ENCODE data around the gene COL26A1.
A peak's percentile ranks its signal among the peaks of the same experiment; 100 is the strongest.
"Not testable (repeated sequence)": the region's sequence is repeated elsewhere in the genome, so short reads cannot be mapped to it uniquely, and the experiment has no call there.

COL26A1 gene

DNA sequence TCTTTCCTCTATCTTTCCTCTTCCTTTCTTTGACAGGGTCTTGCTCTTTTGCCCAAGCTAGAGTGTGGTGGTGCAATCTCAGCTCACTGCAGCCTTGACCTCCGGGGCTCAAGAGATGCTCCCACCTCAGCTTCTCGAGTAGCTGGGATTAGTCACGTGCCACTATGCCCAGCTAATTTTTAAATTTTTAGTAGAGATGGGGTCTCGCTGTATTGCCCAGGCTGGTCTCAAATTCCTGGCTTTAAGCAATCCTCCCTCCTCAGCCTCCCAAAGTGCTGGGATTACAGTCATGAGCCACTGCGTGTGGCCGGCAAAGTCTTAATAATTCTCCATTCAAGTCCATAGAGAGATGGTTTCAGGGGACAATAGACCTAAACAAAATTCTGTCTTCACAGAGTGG lies 40.2 kb downstream of the COL26A1 start:
- DNase-seq = no peak

DNA sequence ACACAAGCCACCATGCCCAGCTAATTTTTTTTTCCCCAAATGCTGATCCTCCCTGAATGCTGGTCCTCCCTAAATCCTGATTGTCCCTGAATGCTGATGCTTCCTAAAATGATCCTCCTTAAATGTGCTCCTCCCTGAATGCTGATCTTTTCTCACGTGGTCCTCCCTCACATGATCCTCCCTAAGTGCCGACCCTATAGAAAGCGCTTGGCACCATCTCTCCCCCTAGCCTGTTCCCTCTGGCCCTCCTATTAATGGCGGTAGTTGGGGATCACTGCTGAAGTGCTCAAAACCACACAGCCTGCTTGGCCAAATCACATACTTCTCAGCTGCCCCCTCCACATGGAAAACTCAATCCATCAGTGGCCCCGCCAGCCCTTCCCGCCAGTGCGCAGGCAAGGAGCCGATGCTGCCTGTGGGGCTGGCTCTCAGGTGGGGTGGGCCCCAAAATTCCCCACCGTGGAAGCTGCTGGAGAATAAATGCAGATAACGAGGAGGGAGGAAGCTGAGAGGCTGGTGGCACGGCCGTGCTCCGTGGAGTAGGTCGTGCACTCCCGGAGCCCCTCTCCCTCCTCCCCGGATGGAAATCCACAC lies 42.9 kb downstream of the COL26A1 start:
- DNase-seq = no peak

DNA sequence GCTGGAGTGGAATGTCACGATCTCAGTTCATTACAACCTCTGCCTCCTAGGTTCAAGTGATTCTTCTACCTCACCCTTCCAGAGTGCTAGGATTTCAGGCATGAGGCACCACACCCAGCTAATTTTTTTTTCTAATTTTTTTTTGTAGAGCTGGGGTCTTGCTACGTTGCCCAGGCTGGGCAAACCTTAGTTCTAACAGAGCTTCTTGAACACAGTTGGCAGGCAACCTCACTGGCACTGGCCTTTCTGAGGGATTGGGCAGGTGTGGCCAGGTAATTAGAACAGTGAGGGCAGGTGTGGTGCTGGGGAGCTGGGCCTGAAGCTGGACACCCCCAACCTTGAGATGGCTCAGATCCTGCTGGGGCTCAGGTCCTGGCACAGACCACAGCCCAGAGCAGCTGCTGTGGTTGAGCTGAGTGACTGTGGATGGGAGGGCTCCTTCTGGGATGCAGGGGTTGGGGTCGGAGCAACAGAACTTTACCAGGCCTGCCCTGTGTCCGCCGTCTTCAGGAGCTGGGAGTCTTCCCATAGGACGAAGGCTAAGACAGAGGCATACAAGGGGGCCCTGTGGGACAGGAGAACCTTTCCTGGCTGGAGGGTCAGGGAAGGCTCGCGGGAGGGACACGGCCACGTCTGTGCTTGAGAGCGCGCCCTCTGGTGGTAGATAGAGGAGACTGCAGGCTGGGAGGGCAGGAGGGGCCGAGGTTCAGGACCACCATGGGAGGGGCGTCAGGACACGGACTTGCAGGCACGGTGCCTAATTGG lies 48.2 kb downstream of the COL26A1 start:
- peak; percentile 73 for DNase-seq

DNA sequence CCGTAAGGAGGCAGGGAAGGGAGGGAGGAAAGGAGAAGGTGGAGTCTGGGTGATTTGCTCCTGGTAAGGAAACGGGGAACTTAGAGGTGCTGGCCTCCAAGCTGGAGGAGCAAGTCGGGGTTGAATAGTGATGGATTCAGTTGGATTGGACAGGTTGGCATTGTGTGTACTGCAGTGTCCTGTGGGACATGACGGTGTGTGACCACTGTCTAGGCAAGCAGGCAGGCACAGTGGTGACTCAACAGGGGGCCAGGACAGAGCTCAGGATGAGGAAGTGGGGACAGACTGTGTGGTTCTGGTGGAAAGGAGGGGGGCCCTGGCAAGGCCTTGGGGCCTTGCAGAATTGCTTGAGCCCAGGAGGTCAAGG lies 48.8 kb downstream of the COL26A1 start:
- no peak for DNase-seq

DNA sequence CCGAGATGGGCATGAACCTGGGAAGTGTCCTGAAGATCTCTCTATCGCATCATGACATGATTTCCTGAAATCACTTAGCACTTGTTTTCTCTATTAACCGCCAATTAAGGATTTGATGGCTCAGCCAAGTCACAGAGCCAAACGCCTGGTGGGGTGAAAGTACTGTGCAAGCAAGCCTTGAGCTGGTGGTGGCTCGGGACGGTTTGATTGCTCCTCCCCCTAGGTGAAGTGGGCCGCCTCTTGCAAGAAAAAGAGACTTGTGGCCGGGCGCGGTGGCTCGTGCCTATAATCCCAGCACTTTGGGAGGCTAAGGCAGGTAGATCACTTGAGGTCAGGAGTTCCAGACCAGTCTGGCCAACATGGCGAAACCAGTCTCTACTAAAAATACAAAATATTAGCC lies 50.3 kb downstream of the COL26A1 start:
- DNase-seq = no peak

DNA sequence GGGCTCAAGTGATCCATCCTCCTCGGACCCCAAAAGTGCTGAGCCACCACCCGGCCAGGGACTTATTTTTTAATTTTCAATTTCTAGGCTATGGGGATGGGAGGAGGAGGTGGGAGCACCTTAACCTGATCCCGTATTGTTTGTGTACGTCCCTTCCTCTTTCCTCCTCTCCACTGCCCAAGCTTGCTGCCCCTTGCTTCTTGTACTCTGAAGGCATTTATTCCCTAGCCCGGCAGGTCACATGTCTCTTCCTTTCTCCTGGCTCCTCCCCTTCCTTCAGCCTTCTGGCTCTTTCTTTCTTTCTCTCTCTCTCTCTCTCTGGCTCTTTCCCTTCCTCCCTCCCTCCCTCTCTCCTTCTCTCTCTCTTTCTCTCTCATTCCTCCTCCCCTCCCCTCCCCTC lies 56.0 kb downstream of the COL26A1 start:
- no peak for DNase-seq

DNA sequence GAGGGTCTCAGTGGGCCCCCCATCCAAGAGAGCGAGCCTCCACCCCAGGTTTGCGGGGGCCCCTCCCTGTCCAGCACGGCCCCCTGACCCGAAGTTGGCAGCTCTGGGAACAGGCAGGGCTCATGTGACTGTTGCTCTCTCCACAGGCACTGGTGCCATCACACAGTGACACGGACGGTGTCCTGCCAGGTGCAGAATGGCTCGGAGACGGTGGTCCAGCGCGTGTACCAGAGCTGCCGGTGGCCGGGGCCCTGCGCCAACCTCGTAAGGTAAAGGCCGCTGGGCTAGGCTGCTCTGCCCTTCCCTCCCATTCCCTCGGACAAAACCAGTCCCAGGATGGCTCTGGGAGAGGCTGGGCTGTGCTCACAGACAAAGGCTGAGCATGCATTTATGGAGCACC lies 57.2 kb downstream of the COL26A1 start:
- DNase-seq = no peak

DNA sequence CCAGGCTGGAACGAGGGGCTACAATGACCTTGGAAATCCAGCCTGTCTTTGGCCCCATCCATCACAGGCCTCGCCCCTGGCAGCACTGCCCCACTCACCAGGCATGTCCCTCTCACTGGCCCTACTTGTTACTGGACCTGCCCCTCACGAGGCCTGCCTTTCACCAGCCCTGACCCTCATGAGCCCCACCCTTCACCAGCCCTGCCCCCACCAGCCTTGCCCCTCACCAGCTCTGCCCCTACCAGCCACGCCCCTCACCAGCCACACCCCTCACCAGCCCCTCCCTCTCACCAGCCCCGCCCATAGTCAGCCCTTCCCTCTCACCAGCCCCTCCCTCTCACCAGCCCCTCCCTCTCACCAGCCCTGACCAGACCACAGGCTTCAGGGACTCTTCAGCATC lies 57.8 kb downstream of the COL26A1 start:
- peak; percentile 71 for DNase-seq

DNA sequence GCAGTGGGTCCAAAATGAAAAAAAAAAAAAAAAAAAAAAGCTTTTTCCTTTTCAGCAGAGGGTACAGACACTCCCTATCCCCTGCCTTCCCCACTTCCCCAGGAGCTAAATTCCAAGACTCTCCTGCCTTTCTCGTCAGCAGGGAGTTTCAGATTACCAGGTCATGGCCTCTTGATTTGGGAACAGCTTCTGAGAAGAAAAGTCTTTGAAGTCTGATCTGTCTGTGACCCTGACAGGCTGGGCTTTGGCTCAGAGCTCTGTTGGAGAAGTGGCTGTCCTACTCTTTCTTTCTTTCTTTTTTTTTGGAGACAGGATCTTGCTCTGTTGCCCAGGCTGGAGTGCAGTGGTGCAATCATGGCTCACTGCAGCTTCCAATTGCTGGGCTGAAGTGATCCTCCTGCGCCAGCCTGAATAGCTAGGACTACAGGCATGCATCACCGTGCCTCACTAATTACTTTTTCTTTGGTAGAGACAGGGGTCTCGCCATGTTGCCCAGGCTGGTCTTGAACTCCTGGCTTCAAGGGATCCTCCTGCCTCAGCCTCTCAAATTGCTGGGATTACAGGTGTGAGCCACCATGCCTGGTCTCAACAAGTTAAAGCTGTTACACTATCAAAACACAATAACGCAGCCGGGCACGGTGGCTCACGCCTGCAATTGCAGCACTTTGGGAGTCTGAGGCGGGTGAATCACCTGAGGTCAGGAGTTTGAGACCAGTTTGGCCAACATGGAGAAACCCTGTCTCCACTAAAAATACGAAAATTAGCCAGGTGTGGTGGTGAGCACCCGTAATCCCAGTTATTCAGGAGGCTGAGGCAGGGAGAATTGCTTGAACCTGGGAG lies 59.9 kb downstream of the COL26A1 start:
- no peak for DNase-seq

DNA sequence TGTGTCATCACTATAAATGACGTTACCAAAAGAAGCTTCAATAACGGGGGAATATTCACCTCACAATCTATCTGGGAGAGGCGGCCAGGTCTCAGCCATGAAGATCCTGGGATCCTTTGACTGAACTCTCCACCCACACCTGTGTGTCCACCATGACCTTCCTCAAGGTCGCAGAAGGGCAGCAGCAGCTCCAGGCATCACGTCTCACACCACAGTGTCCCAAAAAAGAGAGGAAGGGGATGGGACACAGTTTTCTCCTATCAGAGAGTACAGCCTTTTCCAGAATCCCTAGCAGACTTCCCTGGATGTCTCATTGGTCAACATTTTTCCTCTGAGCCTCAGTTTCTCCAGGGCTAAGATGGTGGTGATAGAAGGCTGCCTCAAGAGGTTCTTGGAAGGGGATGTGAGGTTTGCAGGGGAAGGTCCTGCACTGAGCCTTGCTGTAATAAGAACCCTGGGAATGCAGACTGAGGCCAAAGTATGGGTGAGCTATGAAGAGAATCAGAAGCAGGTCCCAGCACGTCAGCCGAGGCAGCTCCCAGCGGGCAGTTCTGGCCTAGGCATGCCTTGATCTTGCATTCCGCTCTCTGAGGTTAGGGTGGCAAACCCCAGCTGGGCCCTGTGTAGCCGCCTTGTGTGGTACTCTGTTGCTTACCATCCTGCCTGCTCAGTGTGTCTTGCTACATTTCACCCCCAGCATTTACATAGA lies 63.8 kb downstream of the COL26A1 start:
- DNase-seq = no peak

DNA sequence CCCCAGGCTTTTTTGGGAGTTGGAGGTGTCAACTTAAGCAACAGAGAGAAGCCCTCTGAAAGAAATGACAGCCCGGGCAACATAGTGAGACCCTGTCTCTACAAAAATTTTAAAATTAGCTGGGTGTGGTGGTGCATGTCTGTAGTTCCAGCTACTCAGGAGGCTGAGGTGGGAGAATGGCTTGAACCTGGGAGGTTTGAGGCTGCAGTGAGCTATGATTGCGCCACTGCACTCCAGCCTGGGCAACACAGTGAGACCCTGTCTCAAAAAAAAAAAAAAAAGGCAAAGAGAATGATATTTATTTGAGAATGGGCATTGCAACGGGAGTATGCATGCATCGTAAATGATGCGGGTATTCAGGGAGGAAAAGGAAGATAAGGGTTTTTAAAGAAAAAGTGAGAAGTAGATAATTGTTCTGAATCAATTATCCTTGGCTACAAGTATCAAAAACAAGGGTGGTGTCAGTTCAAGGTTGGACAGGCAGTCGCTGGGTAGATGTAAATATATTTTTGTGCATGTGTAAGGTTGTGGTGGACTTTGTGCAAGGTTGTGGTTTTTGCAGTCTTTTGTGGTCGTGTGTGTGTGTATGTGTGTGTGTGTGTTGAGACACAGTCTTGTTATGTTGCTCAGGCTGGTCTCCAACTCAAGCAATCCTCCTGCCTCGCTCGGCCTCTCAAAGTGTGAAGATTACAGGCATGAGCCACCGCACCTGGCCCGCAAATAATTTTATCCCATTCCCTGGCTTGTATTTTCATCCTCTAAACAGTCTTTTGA lies 65.6 kb downstream of the COL26A1 start:
- no peak for DNase-seq

DNA sequence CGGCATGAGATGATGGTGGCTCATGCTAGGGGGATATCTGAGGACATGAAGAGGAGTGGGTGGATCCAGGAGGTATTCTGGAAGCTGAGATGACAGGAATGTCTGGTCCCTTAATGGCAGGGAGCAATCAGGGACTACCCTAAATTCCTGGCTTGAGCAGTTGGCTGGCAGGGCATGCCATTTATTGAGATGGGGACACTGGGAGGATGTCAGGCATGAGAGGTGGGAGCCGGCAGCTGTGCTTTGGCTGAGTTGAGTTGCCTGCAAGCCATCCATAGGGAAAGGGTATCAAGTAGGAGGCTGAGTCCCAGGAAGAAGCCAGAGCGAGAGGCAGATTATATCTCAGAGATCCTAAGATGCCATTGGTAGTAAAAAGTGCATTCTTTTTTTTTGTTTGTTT lies 69.6 kb downstream of the COL26A1 start:
- no peak for DNase-seq

DNA sequence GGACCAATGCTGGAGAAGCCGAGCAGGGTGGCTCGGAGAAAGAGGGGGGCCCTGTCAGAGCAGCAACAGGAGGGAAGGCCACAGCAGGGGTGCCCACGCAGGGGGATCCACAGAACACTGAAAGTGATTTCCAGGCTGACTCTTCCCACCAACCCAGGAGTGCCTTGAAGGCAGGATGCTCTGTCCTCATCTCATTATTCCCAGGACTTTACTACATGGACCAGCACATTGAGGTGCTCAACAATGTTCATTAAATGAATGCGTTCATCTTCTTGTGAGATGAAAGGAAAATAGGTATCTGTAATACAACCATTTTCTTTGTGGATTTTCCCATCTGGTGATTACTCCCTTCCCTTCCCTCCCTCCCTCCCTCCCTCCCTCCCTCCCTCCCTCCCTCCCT lies 71.0 kb downstream of the COL26A1 start:
- DNase-seq = no peak

DNA sequence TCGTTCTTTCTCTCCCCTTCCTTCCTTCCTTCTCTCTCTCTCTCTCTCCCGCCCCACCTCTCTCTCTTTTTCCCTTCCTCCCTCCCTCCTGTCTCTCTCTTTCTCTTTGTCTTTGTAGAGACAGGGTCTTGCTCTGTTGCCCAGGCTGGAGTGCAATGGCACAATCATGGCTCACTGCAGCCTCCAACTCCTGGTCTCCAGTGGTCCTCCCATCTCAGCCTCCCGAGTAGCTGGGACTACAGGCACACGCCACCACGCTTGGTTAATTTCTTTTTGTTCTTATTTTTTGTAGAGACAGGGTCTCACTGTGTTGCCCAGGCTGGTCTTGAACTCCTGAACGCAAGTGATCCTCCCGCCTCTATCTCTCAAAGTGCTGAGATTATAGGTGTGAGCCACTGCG lies 71.5 kb downstream of the COL26A1 start:
- DNase-seq = not testable (repeated sequence)

DNA sequence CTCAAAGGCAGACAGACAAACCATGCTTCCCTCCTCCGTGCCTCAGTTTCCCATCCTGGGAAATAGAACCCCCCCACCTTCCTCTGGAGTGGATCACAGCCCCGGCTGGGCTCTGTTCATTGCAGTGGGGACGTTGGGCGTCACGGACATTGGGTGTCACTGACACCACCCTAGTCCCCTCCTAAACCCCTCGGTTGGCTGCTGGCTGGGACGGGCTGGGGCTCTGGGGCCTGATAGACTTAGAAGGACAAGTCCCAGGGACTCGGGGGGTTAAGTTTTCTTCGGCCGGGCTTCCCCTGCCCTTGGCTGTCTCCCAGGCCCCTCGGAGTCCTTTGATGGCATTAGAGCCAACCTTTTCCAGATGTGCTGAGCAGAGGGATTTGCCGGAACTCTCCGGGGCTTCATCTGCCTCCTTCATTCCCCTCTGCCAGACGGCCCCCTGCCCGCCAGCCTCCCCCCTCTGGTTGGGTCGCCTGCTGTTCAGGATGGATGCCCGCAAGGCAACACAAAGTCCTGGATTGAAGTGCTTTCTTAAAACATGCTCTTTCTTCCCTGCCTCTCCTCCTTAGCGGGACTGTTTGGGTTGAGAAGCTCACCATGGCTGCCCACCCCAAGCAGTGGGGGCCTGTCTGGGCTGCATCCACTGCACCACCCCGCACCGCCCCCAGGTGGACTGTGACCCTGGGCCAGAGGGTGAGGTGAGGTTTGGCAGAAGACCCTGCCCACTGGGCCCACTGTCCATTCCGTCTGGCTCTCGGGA lies 73.0 kb downstream of the COL26A1 start:
- no peak for DNase-seq

DNA sequence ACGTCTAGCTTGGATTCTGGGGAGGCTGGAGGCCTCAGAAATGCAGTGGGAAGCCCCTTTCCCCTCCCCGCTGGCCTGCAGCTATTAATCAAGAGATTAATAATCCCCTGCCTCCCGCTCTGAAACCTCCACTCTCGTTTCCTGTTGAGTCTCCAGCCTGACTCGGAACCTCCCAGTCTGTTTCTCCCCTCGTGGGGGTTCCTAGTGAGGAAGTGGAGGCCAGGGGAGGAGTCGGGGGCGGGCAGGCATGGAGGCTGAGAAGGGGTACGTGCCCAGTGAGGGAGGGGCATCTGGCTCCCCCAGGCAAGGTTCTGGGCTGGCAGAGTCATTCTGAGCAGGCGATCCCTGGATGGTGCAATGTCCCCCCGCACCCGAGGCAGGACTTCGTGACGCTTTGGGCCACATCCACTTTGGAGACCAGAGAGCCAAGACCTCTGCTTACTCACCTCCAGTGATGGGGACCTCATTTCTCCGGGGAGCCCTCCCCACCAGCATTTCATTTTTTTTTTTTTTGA lies 73.6 kb downstream of the COL26A1 start:
- peak; percentile 61 for DNase-seq

DNA sequence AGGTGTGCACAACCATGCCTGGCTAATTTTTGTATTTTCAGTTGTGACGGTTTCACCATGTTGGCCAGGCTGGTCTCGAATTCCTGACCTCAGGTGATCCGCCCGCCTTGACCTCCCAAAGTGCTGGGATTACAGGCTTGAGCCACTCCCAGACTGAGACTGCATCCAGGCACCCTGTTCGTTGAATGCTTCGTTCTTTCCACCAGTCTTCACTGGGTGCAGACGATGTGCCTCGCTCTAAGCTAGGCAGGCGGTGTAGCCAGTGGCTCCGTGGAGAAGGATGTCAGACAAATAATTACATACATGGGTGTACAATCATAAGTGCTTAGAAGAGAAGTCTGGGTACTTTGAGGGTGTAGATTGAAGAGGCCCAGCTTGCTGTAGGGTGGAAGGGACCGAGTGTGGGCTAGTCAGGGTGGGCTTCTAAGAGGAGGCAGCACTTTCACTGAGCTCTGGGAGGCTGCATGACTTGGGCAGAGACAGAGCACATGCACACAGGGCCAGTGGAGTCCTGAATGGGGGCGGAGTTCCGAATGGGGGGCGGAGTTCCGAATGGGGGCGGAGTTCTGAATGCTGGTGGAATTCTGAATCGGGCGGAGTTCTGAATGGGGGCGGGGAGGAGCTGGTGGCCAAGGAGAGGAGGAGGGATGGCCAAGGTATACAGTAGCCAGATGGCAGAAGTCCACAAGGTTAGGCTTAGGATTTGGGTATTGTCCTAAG lies 74.3 kb downstream of the COL26A1 start:
- DNase-seq = peak; percentile 74

DNA sequence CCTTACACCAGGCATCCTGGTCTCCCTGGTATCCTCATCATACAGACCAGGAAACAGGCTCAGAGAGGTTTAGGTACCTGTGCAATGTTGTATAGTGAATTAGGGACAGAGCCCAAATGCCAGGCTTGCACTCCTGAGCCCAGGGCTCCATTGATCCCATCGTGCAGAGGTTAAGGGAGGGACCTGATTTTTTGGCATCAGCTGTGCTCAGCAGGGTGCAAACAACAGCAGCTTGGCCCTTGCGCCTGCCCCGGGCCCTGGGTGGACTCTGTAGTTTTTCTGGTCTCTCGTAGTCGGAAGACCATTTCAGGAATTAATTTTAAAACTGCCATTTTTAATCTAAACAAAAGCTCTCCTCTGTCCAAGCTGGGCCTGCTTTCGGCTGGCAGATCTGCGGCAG lies 79.2 kb downstream of the COL26A1 start:
- no peak for DNase-seq

DNA sequence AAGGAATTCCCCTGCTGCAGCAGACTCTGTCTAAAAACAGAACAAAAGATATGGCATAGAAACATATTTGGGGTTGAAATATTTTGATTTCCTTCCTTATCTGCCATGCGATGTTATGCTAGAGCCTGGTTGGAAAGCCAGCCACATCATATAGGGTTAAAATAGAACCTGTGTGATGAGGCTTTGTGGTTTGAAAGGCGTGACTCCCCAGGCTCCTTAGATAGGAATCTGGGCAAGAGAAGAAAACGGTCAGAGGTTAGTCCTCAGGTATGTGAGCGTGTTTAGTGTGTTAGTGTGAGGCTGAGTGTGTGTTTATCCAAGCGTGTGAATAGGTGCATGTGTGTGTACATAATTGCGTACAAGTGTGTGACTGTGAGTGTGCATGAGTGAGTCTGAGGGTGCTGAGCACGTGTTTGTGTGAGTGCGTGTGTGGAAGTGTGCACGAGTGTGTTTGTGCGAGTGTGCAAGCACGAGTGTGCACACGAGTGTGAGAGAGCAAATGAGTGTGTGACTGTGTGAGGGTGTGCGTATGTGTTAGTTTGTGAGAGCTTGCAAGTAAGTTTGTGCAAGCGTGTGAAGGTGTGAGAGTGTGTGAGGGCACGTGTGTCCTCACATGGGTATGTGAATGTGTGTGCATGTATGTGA lies 79.9 kb downstream of the COL26A1 start:
- DNase-seq = no peak

DNA sequence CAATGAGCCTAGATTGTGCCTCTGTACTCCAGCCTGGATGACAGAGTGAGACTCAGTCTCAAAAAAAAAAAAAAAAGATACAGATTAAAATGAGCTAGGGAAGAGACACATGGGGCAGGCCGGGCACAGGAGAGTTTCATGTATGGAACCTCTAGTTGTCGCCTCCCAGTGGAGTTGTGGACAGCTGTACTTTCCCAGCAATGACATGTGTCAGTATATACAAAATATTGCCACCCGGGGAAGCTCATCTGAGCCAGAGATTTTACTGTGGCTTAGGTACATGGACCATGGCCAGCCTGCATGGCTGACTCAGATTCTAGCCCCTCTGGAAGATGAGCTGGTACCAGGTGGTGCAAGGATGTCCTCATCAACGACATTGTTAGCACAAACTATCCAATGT lies 87.4 kb downstream of the COL26A1 start:
- peak; percentile 10 for DNase-seq

Data from NCI-H82 (cell line).